Lower leg skin (tissue), 4 donors: ENCODE measurements around the gene KHDC4. TPM values are rescaled to one million over a fixed set of nuclear protein-coding genes. Genes with fewer than 3 reads are reported as not detected.

Experiments
- DNase-seq, 2 donors: peaks; one replicate each; pipeline ENCODE4 v3.0.0-alpha.2; 2019; ENCODE audit warnings: low spot score in 2 of 2
- H3K4me3 ChIP-seq: fragments of 200-600 bp; sonication (generic); 2 replicates; pipeline ENCODE4 v1.5.1; 2017; ENCODE audit warnings: mild to moderate bottlenecking, low read depth; ENCODE audit not compliant: poor library complexity, severe bottlenecking
- CTCF ChIP-seq, 3 donors: fragments of 450-650 bp; IDR thresholded peaks; one replicate each; pipeline ENCODE4 v1.5.1; 2016; ENCODE audit warnings: antibody characterized with exemption in 3 of 3, mild to moderate bottlenecking in 3 of 3, moderate library complexity in 2 of 3
- POLR2A ChIP-seq, 2 donors: fragments of 450-650 bp; IDR thresholded peaks; one replicate each; pipeline ENCODE4 v1.6.1; 2016 to 2017; ENCODE audit warnings: antibody characterized with exemption in 2 of 2, mild to moderate bottlenecking in 1 of 2, moderate library complexity in 1 of 2
- WGBS, 2 donors: methylation state at CpG; one replicate each; pipeline ENCODE4 v1.1.5; 2018; 5-methylcytosine and 5-hydroxymethylcytosine counted together
- intact Hi-C: fragments of 100-400 bp; cut with DNase I; formaldehyde crosslinking; loops from one replicate; pipeline ENCODE4 v1.15.0; 2023; ENCODE audit warnings: low total_unique reads
- total RNA-seq, 4 donors: library from RNA; depleted of rRNA; stranded (reverse); fragments of >200 nt; gene quantifications; one replicate each; pipeline ENCODE4 v1.1.0, GENCODE V29; 2016

Gene KHDC4
- total RNA-seq, 4 donors from 2014 or later = 32.7 to 96.0 (median 45.5) TPM

DNA sequence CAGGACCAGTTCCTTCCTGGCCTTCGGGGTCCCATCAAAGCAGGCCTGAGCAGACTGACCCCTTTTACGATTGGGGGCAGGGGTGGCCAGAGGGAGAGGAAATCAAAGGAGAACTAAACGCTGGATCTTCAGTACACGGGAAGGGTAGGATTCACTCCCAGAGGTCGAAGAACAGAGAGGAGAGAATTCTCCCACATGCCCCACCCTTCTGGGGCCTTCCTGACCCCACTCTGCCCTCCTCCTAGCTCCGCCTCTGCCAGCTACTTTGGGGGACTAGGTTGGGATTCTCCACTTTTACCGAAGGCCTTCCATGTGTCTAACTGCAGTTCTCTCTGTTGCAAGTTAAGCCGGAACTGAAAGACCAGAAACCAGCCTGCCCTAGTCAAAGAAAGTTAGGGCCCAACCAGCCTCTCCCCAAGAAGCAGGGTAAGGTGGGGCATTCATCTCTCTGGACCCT, 44.8 kb upstream of the KHDC4 start:
- peak overlapping the region; percentile 72 for H3K4me3 ChIP-seq
- WGBS, 2 donors = 1 to 5% methylated on average over 8 of the region's 8 CpGs
- no peak for DNase-seq
- no peak for TF ChIP-seq POLR2A (IDR thresholded peaks at IDR 0.05)
- TF ChIP-seq CTCF (IDR thresholded peaks at IDR 0.05) = no peak
- intact Hi-C loops = no loop called here

DNA sequence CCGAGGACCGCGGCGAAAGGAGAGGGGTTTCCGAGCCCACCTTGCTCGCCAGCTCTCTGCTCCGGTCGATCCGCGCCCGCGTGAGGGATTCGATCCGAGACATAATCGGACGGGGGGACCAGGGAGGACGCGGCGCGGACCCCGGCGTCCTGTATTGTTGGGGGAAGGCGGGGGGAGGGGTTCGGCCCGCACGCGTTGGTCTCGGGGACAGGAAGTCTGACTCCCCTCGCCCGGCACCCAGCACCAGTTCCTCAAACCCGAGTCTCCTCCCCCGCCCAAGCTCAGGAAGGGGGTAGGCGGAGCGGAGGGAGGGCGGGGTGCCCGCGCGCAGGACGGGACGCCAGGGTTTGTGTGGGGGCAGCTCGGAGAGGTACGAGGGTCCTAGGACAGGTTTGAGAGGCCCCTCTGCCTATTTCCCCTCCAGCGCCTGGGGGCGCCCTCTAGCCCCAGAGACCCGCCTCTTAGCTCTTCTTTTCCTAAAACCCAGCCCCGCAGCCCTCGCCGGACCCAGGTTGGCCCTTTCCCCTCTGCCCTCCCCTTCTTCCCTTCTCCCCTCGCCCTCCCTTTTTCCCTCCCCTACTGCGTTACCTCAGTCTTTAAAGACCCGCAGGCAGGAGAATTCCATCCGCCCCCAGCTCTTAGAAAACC, 44.2 kb upstream of the KHDC4 start, which contains the start of gene ARHGEF2:
Gene ARHGEF2, minus strand, starts transcription at position 223 of the 648 bp plus-strand sequence. Its CDS starts 120 bp downstream, at position 103.
- 1% methylated on average over 34 to 39 of the region's 52 CpGs for WGBS, 2 donors
- peak; percentile 79 to 97 for DNase-seq
- H3K4me3 ChIP-seq = peak within 1 kb of the TSS; percentile 72
- no peak for TF ChIP-seq POLR2A (IDR thresholded peaks at IDR 0.05)
- TF ChIP-seq CTCF (IDR thresholded peaks at IDR 0.05) = no peak
- intact Hi-C loops = no loop called here

GRCh38 chr1:155977690-155978324, 43.6 kb upstream of the KHDC4 start:
- intact Hi-C loops = no loop called here
- peak in 1 of 2 donors; percentile 91 for DNase-seq
- H3K4me3 ChIP-seq = peak overlapping the region; percentile 72
- TF ChIP-seq POLR2A (IDR thresholded peaks at IDR 0.05) = no peak
- TF ChIP-seq CTCF (IDR thresholded peaks at IDR 0.05) = no peak
- 0 to 1% methylated on average over 27 to 47 of the region's 52 CpGs for WGBS, 2 donors

GRCh38 chr1:155976913-155977689, 42.9 kb upstream of the KHDC4 start:
- 28 to 29% methylated on average over 5 of the region's 5 CpGs for WGBS, 2 donors
- intact Hi-C loops = no loop called here
- TF ChIP-seq POLR2A (IDR thresholded peaks at IDR 0.05) (no peak), CTCF (IDR thresholded peaks at IDR 0.05) (no peak)
- no peak for DNase-seq
- H3K4me3 ChIP-seq = peak overlapping the region; percentile 72

DNA sequence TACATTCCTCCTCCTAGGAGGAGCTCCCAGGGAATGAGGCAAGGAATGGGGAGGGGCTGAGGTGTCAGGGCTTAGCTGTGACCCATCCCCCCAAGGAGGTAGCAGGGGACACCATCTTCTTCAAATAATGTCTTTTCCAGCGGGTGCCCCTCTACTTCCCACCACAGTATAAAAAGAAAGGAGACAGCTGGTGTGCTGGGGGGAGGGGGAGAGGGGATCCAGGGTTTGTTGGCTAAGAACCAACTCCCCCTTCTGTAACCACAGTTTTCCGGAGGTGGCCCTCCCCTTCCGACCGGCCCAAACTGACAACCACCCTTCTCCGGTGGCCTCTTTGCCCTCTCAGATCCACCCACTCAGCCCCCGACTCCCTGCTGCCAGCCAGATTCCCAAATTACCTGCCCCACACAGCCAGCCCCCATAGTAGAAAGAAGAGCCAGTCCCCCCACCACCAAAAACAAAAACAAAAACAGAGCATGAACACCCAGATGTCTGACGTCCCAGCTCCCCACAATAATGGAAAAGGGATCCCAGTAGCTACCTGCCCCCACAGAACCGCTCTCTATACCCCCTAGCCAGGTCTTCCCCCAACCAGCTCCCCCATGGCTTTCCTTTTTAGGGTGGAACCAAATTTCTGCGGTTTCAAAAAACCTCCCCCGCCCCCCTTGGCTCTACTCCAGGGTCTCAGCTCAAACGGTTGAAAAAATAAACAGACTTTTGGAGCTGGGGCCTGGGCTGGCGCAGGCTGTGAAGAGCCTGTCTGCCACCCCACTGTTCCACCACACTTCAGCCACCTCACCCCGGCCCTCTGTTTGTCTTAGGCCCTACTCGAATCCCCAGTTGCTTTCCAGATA, 42.1 kb upstream of the KHDC4 start:
- no peak for TF ChIP-seq CTCF (IDR thresholded peaks at IDR 0.05)
- no peak for TF ChIP-seq POLR2A (IDR thresholded peaks at IDR 0.05)
- WGBS, 2 donors = 21 to 24% methylated on average over 14 of the region's 14 CpGs
- DNase-seq = peak; percentile 68 to 94
- intact Hi-C loops = no loop called here
- H3K4me3 ChIP-seq = peak overlapping the region; percentile 7
